RPMI7951 (cell line): Measurements from ENCODE around the gene SUCO. TPM values are rescaled to one million over a fixed set of nuclear protein-coding genes. Genes with fewer than 3 reads are reported as not detected.
"Not testable (repeated sequence)": the region's sequence is repeated elsewhere in the genome, so short reads cannot be mapped to it uniquely, and the experiment has no call there.

Experiments
- DNase-seq: peaks from one replicate; pipeline ENCODE4 v3.0.0-alpha.2; 2012; ENCODE audit warnings: low read depth
- total RNA-seq: library from RNA; depleted of rRNA; stranded (reverse); fragments of >200 nt; shearing (Covaris generic); gene quantifications from 2 replicates; pipeline ENCODE4 v1.2.3, GENCODE V29; 2014

Gene SUCO
- total RNA-seq, 1 experiment from 2014 or later: 23.4 TPM

DNA sequence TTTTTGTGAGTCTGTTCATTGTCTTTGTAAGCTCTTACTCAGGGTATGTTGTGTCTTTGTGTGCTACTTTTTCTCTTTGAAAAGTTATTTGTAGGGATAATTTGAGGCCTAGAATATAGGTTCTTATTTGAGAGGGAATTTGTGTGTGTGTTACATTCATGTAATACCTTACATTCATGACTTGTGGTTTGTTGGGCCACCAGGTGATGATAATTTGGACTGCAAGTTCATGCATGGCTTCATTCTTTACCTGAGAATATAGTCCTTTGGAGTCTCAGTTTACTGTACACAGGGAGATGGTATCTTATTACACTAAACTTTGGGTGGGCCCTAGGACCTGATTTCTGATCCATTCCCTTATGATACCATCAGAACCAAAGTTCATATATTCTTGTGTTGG is 74.2 kb downstream of the SUCO start:
- no peak for DNase-seq

DNA sequence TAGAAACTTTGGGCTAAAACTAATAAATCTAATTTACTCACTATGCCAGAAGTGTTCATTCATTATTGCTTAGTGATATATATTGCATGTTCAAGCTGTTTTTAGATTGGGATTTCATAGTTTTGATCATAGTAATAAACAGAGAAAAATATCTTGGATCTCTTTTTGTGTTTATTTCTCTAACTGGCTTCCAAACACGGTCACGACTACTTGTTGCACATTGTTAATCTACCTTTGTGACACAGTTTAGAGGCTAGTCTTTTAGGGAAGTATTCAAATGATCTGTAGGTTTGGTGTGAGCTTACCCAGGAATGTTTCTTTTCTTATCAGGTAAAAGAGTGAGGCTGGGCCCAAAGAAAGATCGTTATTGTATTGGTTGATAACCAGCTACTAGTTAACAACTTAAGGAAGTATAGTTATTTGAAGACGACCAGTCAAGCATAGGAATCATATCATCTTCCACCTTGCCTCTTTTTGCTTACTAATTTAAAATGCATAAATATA is 75.2 kb downstream of the SUCO start:
- DNase-seq: no peak

DNA sequence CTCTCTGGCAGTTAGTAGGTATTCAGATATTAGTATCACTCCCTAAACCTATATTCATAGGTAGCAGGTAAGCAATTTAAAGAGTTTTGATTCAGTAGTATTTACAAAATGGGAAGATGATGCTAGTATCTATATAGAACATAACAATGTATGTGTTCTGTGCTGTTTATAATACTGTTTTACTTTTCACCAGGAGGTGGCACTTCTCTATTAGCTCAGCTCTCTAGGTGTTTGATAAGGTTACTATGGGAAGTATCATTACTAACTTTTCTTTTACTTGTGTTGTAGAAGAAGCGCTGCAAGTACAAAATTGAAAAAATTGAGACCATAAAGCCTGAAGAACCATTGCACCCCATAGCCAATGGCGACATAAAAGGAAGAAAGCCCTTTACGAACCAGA is 76.6 kb downstream of the SUCO start:
- peak; percentile 19 for DNase-seq

- no peak for DNase-seq
These were observed 79.5 kb downstream of the SUCO start for GRCh38 chr1:172612478-172612877.

GRCh38 chr1:172613294-172613693 is 80.3 kb downstream of the SUCO start:
- DNase-seq: no peak

DNA sequence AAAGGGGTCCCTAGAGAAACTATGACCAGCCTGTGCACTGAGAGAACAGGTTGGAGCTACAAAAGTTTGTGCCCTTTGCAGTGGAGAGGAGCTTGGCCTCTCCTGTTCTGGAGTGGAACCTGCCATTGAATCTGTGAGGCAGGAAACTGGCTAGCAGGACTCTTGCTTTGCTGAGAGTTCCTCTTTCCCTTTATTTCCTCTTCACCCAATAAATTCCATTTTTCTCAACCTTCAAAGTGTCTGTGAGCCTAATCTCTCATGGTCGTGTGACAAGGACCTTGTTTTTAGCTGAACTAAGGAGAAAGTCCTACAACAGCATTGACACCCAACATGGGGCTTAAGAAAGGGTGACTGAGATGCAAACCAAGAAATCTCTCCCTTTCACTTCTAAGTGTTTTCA is 83.2 kb downstream of the SUCO start:
- DNase-seq: no peak

- peak; percentile 35 for DNase-seq
These were observed 83.7 kb downstream of the SUCO start for GRCh38 chr1:172616636-172617035.

GRCh38 chr1:172620603-172621002 is 87.7 kb downstream of the SUCO start:
- not testable (repeated sequence) for DNase-seq

- no peak for DNase-seq
These were observed 89.6 kb downstream of the SUCO start for GRCh38 chr1:172622541-172622940.

DNA sequence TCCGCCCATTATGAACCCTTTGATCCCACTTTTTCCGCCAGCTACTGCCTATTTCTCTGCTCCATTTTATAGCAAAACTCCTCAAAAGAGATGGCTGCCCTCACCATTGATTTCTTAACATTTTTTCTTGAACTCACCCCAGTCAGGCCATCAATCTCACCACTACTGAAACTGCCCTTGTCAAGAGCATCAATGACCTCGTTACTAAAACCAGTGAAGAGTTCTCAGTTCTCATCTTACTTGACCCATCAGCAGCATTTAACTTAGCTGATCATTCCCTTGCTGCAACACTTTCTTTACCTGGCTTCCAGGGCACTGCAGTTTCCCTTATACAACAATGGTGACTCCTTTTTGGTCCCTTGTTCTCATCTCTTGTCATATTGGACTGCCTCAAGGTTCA is 90.8 kb downstream of the SUCO start:
- no peak for DNase-seq

DNA sequence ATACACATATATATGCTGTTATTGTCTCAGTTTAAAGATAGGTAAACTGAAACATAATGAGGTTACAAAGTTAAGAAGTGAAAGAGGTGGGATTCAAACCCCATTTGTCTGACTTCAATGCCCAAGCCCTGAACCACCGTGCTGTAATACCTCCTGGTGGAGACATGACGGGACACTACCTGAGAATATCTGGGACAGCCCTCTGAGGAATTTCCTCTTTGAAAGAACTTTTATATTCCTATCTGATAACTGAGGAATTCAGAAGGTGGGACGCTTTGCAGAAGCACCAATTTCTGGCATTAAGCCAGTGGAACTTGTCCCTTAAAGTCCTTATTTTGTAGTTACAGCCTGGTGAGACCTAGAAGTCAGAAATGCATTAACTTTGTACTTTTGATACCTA is 93.9 kb downstream of the SUCO start:
- no peak for DNase-seq

DNA sequence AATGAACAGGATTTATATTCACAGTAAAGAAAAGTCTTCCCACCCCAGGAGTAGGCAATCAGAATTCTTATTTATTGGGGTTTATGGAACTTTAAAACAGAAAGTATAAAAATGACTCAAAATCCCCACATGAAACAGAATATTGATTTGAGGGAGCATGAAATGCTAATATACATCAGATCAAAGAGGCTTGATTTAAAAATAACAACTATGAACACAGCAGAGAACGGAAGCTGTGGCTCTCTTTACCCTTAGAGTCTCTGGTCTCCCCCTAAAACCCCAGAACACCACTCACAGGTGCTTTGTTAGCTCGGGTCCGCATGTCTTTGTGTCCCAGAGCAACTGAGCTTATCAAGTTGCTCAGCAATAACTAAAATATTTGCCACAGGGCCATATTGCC is 94.8 kb downstream of the SUCO start:
- no peak for DNase-seq

GRCh38 chr1:172628401-172628800 is 95.5 kb downstream of the SUCO start:
- no peak for DNase-seq

- no peak for DNase-seq
These were observed 96.2 kb downstream of the SUCO start for GRCh38 chr1:172629170-172629569.

GRCh38 chr1:172629638-172630037 is 96.7 kb downstream of the SUCO start:
- no peak for DNase-seq

- no peak for DNase-seq
These were observed 97.3 kb downstream of the SUCO start for GRCh38 chr1:172630056-172630818.

GRCh38 chr1:172630868-172631267 is 97.9 kb downstream of the SUCO start:
- no peak for DNase-seq

- DNase-seq: peak; percentile 91
These were observed 104.6 kb downstream of the SUCO start for GRCh38 chr1:172637522-172637921.

DNA sequence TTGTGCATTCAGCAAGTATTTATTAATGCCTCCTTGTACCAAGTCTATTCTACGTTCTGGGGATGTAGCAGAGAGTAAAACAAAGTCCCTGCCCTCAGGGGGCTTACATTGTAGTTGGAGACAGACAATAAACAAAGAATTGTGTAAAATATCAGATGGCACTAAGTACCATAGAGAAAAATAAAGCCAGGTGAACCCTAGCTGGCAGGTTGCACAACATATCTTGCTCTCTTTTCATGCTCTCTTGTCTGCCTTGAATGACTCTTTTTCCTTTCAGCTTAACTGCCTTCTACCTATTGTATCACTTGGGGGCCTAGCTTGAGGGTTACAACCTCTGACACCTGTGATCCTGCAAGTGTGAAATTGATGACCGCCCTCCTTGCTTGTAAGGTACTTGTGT is 105.3 kb downstream of the SUCO start:
- no peak for DNase-seq

DNA sequence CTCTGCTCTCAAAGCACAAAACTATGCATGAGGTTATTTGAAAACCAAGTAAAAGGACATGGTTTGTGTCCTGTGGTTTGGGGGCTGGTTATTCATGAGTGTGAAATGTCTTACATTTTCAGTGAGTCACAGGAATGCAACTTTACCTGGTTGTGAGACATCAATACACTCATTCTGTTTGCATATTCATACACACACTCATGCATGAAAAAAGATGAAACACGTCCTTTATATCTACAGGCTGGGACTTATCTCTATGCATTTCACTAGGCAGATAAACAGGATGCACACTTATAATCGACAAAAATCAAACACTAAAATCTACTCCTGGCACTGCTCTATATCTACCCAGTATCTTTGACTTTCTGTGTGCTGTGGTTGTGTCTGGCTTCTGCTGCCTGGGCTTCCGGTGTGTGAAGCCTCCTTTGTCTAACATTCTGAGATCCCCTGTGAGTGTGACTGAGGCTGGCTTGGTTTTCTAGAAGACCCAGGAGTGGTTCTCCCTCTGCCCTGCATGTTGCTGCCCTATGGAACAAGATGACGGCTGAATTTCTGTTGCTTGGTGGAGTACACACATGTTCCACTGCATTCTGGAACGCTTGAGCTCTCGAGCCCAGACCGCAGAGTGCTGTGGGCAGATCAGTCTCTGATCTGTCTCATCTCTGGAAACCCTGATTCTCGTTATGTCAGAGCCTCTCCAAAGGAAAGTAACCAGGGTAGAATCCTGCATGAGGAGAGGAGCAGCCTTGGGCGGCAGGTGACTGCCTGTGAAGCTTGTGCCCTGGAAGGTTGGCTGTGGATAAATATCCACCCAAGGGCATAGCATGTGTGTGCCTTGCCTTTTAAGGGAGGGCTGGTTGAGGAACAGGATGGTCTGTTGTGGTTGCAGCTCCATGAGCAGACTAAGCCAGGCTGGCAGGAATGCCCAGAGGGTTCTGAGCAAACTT is 106.2 kb downstream of the SUCO start:
- peak; percentile 91 for DNase-seq

- DNase-seq: peak; percentile 36
These were observed 107.2 kb downstream of the SUCO start for GRCh38 chr1:172640111-172640510.

DNA sequence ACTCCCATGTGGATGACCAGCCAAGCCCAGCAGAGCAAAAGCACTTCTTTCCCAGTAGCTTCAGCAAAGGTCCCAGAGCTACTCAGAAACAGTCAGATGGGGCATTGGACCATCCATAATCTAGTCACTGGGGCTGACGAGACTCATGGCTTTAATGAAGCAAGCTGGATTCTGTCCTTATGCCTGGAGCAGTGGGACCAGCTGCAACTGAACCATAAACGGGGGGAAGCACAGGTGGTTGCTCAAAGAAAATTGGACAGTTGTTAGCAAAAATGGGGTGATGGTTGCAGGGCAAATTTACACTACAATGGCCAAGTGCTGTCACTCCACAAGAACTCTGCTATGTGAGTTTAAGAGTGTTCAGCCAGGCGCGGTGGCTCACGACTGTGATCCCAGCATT is 108.5 kb downstream of the SUCO start:
- DNase-seq: no peak

DNA sequence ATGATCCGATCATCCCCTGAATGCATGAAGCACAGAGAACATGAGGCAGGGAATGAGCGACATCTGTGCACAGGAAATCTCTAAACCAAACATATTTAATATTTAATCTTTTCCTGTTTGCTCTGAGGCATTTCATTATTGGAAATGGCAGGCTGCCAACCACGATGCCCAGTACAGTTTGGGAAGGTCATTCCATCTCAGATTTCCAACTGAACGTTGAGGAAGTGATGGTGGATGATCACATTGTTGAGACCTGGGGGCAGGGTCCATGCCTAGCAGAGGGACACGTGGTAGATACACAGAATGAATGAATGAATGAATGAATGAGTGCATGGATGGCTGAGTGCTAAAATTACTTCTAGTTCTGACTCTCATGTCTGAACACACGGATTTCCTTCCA is 110.0 kb downstream of the SUCO start:
- DNase-seq: no peak
